Measurements from ENCODE around the gene HTR2C.

- TF ChIP-seq CTCF (IDR thresholded peaks at IDR 0.05) (no peak), POLR2A (IDR thresholded peaks at IDR 0.05) (no peak), EP300 (IDR thresholded peaks at IDR 0.05) (no peak)
These were observed 216.8 kb downstream of the HTR2C start for GRCh38 chrX:114800719-114801118.

Measured in ovary (tissue), 3 donors.